ENCODE data around the gene DNLZ.

The DNLZ gene

DNA sequence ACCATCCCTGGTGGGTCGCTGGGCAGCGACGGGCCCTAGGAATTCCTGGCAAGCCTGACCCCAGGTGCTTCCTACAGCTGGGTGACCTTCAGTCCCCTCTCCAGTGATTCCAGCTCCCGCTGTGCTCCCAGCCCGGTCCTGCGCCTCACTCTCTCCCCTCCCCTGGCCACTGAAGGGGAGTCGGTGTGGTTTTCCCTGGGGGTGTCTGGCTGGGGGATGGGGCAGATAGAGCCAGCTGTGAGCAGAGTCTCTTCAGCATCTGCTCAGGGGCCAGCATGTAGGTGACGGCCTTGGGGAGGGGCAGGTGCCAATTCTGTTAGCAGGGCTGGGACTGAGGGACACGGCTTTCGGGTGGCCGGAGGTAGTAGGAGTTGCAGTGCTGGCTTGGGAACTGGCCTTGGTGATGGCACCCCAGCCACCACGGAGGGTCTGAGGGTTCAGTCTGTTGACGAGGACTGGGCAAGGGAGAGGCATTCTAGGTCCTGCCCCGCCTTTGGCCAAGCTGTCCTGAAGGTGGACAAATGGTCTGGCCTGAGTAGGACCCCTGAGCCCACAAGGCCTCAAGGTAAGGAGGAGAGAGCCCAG is 33.0 kb downstream of the DNLZ start:
- Histone ChIP-seq H3K36me3 (replicated peaks; ENCODE audit: low read depth, low read length) (no peaks in the 10 kb centered on the region), H3K79me2 (ENCODE audit: low read length) (no peaks in the 10 kb centered on the region), H3K27me3 (ENCODE audit: low read depth, low read length) (no peaks in the 10 kb centered on the region), H3K4me3 (ENCODE audit: low read length) (no peak overlapping the region), H2AFZ (ENCODE audit: low read depth, low read length) (no peak overlapping the region), H3K4me2 (ENCODE audit: low read length) (no peak overlapping the region), H4K20me1 (ENCODE audit: insufficient read depth, low read length) (no peaks in the 10 kb centered on the region), H3K9ac (ENCODE audit: low read length) (no peak overlapping the region), H3K27ac (ENCODE audit: low read length) (no peak overlapping the region), H3K4me1 (ENCODE audit: low read length) (peaks cover 25% of the 10 kb centered on the region; the same call in 1 of the 2 replicates), H3K9me3 (ENCODE audit: insufficient read depth, low read length) (no peaks in the 10 kb centered on the region)
- TF ChIP-seq CTCF (IDR thresholded peaks at IDR 0.05; ENCODE audit: low read depth, low read length) (no peak), EZH2phosphoT487 (IDR thresholded peaks at IDR 0.05; ENCODE audit: low read depth) (no peak)

DNA sequence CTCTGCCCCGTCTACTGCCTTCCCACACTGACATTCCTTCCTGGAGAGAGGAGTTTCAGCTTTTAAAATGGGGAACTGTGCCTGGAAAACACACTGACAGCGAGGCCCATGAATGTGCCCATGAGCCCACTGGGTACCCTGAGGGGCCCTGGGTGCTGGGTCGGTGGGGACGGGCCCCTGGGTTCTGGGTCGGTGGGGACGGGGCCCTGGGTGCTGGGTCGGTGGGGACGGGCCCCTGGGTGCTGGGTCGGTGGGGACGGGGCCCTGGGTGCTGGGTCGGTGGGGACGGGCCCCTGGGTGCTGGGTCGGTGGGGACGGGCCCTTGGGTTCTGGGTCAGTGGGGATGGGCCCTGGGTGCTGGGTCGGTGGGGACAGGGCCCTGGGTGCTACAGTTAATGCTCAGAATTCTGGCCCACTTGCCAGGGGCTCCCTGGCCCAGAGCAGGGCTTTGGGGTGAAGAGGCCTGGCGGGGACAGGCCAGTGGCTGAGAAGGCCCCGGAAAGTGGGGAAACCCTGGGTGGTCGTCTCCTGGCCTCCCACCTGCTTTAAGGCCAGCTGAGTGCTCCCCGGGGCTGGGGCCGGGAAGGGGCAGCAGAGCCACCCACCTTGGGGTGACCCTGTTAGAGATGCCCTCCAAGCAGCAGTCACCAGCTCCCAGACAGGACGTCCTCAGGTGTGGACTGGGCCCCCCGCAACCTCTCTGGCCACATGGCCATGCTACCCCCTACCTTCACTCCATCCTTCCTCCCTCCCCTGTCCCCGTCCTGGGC is 33.7 kb downstream of the DNLZ start:
- Histone ChIP-seq H3K9me3 (ENCODE audit: insufficient read depth, low read length) (no peaks in the 10 kb centered on the region), H3K79me2 (ENCODE audit: low read length) (no peaks in the 10 kb centered on the region), H3K27me3 (ENCODE audit: low read depth, low read length) (no peaks in the 10 kb centered on the region), H3K4me1 (ENCODE audit: low read length) (peaks cover 25% of the 10 kb centered on the region; the same call in 1 of the 2 replicates), H4K20me1 (ENCODE audit: insufficient read depth, low read length) (no peaks in the 10 kb centered on the region), H3K4me2 (ENCODE audit: low read length) (no peak overlapping the region), H3K4me3 (ENCODE audit: low read length) (no peak overlapping the region), H2AFZ (ENCODE audit: low read depth, low read length) (no peak overlapping the region), H3K36me3 (replicated peaks; ENCODE audit: low read depth, low read length) (no peaks in the 10 kb centered on the region), H3K9ac (ENCODE audit: low read length) (no peak overlapping the region), H3K27ac (ENCODE audit: low read length) (no peak overlapping the region)
- TF ChIP-seq CTCF (IDR thresholded peaks at IDR 0.05; ENCODE audit: low read depth, low read length) (no peak), EZH2phosphoT487 (IDR thresholded peaks at IDR 0.05; ENCODE audit: low read depth) (no peak)

DNA sequence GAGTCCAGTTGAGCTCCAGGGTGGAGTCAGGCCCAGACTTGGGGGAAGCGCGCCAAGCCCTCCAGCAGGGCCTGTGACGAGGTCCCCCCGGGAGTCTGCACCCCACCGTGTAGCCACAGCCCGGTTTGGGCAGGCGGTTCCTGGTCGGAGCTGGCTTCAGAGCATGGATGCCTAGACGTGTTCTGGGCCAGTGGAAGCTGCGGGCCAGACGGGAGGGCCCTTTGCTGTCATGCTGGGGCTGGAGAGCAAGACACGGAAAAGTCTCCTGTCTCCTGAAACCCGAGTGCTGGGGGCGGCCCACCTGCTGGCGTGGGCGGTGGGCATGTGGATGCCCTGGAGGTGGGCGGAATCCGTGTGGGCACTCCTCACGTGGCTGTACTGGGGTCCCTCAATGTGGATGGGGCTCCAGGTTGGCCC is 34.3 kb downstream of the DNLZ start:
- Histone ChIP-seq H3K9ac (ENCODE audit: low read length) (no peak overlapping the region), H3K4me2 (ENCODE audit: low read length) (peak overlapping the region; percentile 95; the same call in 1 of the 2 replicates), H3K27ac (ENCODE audit: low read length) (no peak overlapping the region), H2AFZ (ENCODE audit: low read depth, low read length) (no peak overlapping the region), H4K20me1 (ENCODE audit: insufficient read depth, low read length) (no peaks in the 10 kb centered on the region), H3K79me2 (ENCODE audit: low read length) (no peaks in the 10 kb centered on the region), H3K27me3 (ENCODE audit: low read depth, low read length) (no peaks in the 10 kb centered on the region), H3K9me3 (ENCODE audit: insufficient read depth, low read length) (no peaks in the 10 kb centered on the region), H3K4me1 (ENCODE audit: low read length) (peaks cover 25% of the 10 kb centered on the region; the same call in 1 of the 2 replicates), H3K4me3 (ENCODE audit: low read length) (peak overlapping the region; percentile 84; the same call in 1 of the 2 replicates), H3K36me3 (replicated peaks; ENCODE audit: low read depth, low read length) (no peaks in the 10 kb centered on the region)
- TF ChIP-seq CTCF (IDR thresholded peaks at IDR 0.05; ENCODE audit: low read depth, low read length) (no peak), EZH2phosphoT487 (IDR thresholded peaks at IDR 0.05; ENCODE audit: low read depth) (no peak)

- Histone ChIP-seq H3K27me3 (ENCODE audit: low read depth, low read length) (no peaks in the 10 kb centered on the region), H3K9ac (ENCODE audit: low read length) (peak overlapping the region; percentile 79; the same call in 1 of the 2 replicates), H4K20me1 (ENCODE audit: insufficient read depth, low read length) (no peaks in the 10 kb centered on the region), H3K4me1 (ENCODE audit: low read length) (peaks cover 25% of the 10 kb centered on the region; the same call in 1 of the 2 replicates), H2AFZ (ENCODE audit: low read depth, low read length) (no peak overlapping the region), H3K4me2 (ENCODE audit: low read length) (peak overlapping the region; percentile 95), H3K27ac (ENCODE audit: low read length) (no peak overlapping the region), H3K79me2 (ENCODE audit: low read length) (no peaks in the 10 kb centered on the region), H3K4me3 (ENCODE audit: low read length) (peak overlapping the region; percentile 84), H3K9me3 (ENCODE audit: insufficient read depth, low read length) (no peaks in the 10 kb centered on the region), H3K36me3 (replicated peaks; ENCODE audit: low read depth, low read length) (no peaks in the 10 kb centered on the region)
- TF ChIP-seq CTCF (IDR thresholded peaks at IDR 0.05; ENCODE audit: low read depth, low read length) (no peak), EZH2phosphoT487 (IDR thresholded peaks at IDR 0.05; ENCODE audit: low read depth) (no peak)
Observed at GRCh38 chr9:136328622-136329041, 34.9 kb downstream of the DNLZ start.

All from OCI-LY3 (cell line).